HCT116 (cell line): ENCODE data around the gene PRR23A.

Experiments used
- CEBPB ChIP-seq: IDR thresholded peaks from 2 replicates; pipeline ENCODE4 v1.6.1; 2012; ENCODE audit warnings: low read depth
- EZH2 ChIP-seq: fragments of 200-600 bp; sonication (generic); IDR thresholded peaks from 2 replicates; pipeline ENCODE4 v1.6.1; 2017; ENCODE audit warnings: antibody characterized with exemption, mixed run types
- FOSL1 ChIP-seq: IDR thresholded peaks from 2 replicates; pipeline ENCODE4 v1.6.1; 2012; ENCODE audit warnings: low read depth
- JUND ChIP-seq: IDR thresholded peaks from 2 replicates; pipeline ENCODE4 v1.6.1; 2012
- POLR2A ChIP-seq: IDR thresholded peaks from 2 replicates; pipeline ENCODE4 v1.7.0; 2011; ENCODE audit warnings: borderline replicate concordance; ENCODE audit not compliant: insufficient read depth, insufficient read length; ENCODE audit errors: extremely low read depth
- POLR2AphosphoS5 ChIP-seq: IDR thresholded peaks from 2 replicates; pipeline ENCODE4 v1.6.1; 2011; ENCODE audit warnings: mild to moderate bottlenecking, low read depth, low read length, moderate library complexity
- TCF7L2 ChIP-seq: IDR thresholded peaks from 2 replicates; pipeline ENCODE4 v1.7.0; 2011; ENCODE audit warnings: borderline replicate concordance, inconsistent platforms; ENCODE audit not compliant: insufficient read depth, insufficient read length; ENCODE audit errors: extremely low read depth
- TF ChIP-seq, protein P1 (sequence below), 3 experiments: fragments of 200-600 bp in 1 of 3; sonication (generic) in 1 of 3; IDR thresholded peaks in 2 of 3; conservative IDR thresholded peaks in 1 of 3; 2 replicates each; pipeline ENCODE4 v1.5.1; 2012 to 2017; ENCODE audit warnings: low read depth in 2 of 3, low read length in 2 of 3, antibody characterized with exemption in 1 of 3, borderline replicate concordance in 1 of 3, control low read depth in 1 of 3, mild to moderate bottlenecking in 1 of 3, mixed read lengths in 1 of 3, mixed run types in 1 of 3, moderate library complexity in 1 of 3; ENCODE audit not compliant: insufficient read depth in 1 of 3
- TF ChIP-seq, protein P2 (sequence below): IDR thresholded peaks from 2 replicates; pipeline ENCODE4 v1.6.1; 2012
- TF ChIP-seq, protein P3 (sequence below): IDR thresholded peaks from 2 replicates; pipeline ENCODE4 v1.6.1; 2012; ENCODE audit warnings: low read depth

DNA sequence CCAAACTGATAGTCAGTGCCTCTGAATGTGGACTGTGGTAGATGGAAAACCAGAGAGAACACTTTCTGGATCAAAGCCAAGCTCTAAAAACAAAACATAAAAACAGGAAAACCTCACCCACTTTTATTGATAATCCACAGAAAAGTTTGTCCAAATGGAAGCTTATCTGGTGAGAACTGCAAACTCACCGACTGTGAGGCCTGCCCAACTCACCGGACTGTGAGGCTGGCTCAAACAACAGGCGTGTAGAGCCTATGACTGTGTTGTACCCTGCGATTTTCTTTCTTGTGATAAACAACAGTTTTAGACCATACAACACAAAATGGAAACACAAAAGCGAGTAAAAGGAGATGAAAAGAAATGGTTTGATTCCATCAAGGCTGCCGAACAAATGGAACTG is 31.4 kb upstream of the PRR23A start:
- no peak for TF ChIP-seq EZH2
- TF ChIP-seq POLR2AphosphoS5 = no peak
- TF ChIP-seq POLR2A = no peak
- TF ChIP-seq, protein P1, sequence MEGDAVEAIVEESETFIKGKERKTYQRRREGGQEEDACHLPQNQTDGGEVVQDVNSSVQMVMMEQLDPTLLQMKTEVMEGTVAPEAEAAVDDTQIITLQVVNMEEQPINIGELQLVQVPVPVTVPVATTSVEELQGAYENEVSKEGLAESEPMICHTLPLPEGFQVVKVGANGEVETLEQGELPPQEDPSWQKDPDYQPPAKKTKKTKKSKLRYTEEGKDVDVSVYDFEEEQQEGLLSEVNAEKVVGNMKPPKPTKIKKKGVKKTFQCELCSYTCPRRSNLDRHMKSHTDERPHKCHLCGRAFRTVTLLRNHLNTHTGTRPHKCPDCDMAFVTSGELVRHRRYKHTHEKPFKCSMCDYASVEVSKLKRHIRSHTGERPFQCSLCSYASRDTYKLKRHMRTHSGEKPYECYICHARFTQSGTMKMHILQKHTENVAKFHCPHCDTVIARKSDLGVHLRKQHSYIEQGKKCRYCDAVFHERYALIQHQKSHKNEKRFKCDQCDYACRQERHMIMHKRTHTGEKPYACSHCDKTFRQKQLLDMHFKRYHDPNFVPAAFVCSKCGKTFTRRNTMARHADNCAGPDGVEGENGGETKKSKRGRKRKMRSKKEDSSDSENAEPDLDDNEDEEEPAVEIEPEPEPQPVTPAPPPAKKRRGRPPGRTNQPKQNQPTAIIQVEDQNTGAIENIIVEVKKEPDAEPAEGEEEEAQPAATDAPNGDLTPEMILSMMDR (IDR thresholded peaks at IDR 0.05 in 2 of 3, conservative IDR thresholded peaks at IDR 0.05 in 1 of 3; ENCODE audit: borderline replicate concordance in 1 of 3, insufficient read depth in 1 of 3, low read depth in 2 of 3, low read length in 2 of 3) = no peak
- no peak for TF ChIP-seq TCF7L2
- no peak for TF ChIP-seq FOSL1
- TF ChIP-seq, protein P2, sequence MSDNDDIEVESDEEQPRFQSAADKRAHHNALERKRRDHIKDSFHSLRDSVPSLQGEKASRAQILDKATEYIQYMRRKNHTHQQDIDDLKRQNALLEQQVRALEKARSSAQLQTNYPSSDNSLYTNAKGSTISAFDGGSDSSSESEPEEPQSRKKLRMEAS = no peak
- TF ChIP-seq, protein P3, sequence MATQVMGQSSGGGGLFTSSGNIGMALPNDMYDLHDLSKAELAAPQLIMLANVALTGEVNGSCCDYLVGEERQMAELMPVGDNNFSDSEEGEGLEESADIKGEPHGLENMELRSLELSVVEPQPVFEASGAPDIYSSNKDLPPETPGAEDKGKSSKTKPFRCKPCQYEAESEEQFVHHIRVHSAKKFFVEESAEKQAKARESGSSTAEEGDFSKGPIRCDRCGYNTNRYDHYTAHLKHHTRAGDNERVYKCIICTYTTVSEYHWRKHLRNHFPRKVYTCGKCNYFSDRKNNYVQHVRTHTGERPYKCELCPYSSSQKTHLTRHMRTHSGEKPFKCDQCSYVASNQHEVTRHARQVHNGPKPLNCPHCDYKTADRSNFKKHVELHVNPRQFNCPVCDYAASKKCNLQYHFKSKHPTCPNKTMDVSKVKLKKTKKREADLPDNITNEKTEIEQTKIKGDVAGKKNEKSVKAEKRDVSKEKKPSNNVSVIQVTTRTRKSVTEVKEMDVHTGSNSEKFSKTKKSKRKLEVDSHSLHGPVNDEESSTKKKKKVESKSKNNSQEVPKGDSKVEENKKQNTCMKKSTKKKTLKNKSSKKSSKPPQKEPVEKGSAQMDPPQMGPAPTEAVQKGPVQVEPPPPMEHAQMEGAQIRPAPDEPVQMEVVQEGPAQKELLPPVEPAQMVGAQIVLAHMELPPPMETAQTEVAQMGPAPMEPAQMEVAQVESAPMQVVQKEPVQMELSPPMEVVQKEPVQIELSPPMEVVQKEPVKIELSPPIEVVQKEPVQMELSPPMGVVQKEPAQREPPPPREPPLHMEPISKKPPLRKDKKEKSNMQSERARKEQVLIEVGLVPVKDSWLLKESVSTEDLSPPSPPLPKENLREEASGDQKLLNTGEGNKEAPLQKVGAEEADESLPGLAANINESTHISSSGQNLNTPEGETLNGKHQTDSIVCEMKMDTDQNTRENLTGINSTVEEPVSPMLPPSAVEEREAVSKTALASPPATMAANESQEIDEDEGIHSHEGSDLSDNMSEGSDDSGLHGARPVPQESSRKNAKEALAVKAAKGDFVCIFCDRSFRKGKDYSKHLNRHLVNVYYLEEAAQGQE = no peak
- no peak for TF ChIP-seq CEBPB
- no peak for TF ChIP-seq JUND
